Measurements from ENCODE around the gene SLC15A4.

GRCh38 chr12:128802756-128803155 is 21.0 kb downstream of the SLC15A4 start:
- TF ChIP-seq, protein P1, sequence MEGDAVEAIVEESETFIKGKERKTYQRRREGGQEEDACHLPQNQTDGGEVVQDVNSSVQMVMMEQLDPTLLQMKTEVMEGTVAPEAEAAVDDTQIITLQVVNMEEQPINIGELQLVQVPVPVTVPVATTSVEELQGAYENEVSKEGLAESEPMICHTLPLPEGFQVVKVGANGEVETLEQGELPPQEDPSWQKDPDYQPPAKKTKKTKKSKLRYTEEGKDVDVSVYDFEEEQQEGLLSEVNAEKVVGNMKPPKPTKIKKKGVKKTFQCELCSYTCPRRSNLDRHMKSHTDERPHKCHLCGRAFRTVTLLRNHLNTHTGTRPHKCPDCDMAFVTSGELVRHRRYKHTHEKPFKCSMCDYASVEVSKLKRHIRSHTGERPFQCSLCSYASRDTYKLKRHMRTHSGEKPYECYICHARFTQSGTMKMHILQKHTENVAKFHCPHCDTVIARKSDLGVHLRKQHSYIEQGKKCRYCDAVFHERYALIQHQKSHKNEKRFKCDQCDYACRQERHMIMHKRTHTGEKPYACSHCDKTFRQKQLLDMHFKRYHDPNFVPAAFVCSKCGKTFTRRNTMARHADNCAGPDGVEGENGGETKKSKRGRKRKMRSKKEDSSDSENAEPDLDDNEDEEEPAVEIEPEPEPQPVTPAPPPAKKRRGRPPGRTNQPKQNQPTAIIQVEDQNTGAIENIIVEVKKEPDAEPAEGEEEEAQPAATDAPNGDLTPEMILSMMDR (IDR thresholded peaks at IDR 0.05): no peak
- no peak for TF ChIP-seq POLR2A (IDR thresholded peaks at IDR 0.05)

Measured in Peyer's patch (tissue), 4 donors.